HL-60 (cell line): ENCODE results near the gene DISP3.

Experiments used
- DNase-seq, 2 experiments: peaks; one replicate each; pipeline ENCODE4 v3.0.0-alpha.2; 2010 to 2020; ENCODE audit warnings: low read depth in 1 of 2, low spot score in 1 of 2
- H3K27ac ChIP-seq: fragments of 250-450 bp; sonication (Bioruptor Pico); replicated peaks from 2 replicates; pipeline ENCODE4 v1.5.1; 2020; ENCODE audit warnings: mild to moderate bottlenecking, moderate library complexity
- H3K27me3 ChIP-seq: fragments of 250-450 bp; sonication (Bioruptor Pico); 2 replicates; pipeline ENCODE4 v1.5.1; 2021; ENCODE audit warnings: mild to moderate bottlenecking, moderate library complexity; ENCODE audit not compliant: insufficient read depth, poor library complexity, severe bottlenecking
- H3K4me3 ChIP-seq: replicated peaks from 2 replicates; pipeline ENCODE4 v1.5.1; 2011; ENCODE audit warnings: mild to moderate bottlenecking, control low read depth, low read length; ENCODE audit not compliant: insufficient read depth
- GABPA ChIP-seq: IDR thresholded peaks from 2 replicates; pipeline ENCODE4 v1.6.1; 2012; ENCODE audit warnings: low read depth
- POLR2AphosphoS5 ChIP-seq: IDR thresholded peaks from 2 replicates; pipeline ENCODE4 v1.6.1; 2012; ENCODE audit warnings: low read depth
- SPI1 ChIP-seq: IDR thresholded peaks from 2 replicates; pipeline ENCODE4 v1.6.1; 2012; ENCODE audit warnings: low read depth, mild to moderate bottlenecking, borderline replicate concordance
- TF ChIP-seq, protein P1 (sequence below): IDR thresholded peaks from one replicate; pipeline ENCODE4 v1.5.1; 2011; ENCODE audit warnings: low read length, control low read depth, inconsistent platforms; ENCODE audit not compliant: insufficient read depth
- TF ChIP-seq, protein P2 (sequence below): IDR thresholded peaks from 2 replicates; pipeline ENCODE4 v1.6.1; 2012; ENCODE audit warnings: low read depth; ENCODE audit not compliant: insufficient replicate concordance

DISP3 gene

DNA sequence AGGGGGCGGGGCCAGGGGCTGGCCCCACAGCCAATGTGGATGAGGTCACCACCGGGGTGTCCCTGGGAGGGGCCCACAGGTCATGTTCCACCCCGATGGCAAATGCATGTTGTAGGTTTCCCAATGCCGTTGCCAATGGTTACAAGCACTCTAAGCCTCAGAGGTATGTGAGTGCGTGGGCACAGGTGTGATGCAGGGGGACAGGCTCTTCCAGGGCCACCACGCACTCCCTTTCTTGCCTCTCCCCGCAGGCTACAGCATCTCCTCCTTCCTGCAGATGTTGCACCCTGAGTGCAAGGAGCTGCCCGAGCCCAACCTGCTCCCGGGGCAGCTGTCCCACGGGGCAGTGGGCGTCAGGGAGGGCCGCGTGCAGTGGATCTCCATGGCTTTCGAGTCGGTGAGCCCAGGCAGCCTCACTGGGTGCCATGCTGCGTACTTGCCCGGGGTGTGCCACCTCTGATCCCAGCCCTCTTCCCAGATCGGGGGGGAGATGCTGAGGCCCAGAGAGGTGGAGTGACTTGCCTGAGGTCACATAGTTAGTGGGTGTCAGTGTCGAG, 52.4 kb downstream of the DISP3 start:
- H3K27me3 ChIP-seq = no peaks in the 10 kb centered on the region

DNA sequence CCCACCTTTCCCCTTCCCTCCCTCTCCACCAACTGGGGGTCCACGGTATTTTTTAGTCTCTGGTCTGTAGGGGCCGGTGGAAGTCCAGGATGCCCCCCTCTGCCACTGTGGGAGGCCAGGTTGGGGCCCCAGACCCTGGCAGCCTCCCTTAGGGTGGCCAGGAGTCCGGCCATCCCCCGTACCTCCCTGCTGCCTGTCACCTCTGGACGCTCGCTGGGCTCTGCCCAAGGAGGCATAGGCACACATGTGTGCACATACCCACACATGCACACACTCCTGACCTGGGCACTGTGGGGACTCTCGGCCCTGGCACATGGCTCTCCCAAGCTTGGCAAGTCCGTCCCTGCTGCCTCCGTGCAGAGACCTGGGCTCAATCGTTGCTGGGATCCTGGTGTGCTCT, 53.0 kb downstream of the DISP3 start:
- DNase-seq = no peak
- TF ChIP-seq POLR2AphosphoS5 (no peak), GABPA (no peak), SPI1 (no peak)
- TF ChIP-seq, protein P1, sequence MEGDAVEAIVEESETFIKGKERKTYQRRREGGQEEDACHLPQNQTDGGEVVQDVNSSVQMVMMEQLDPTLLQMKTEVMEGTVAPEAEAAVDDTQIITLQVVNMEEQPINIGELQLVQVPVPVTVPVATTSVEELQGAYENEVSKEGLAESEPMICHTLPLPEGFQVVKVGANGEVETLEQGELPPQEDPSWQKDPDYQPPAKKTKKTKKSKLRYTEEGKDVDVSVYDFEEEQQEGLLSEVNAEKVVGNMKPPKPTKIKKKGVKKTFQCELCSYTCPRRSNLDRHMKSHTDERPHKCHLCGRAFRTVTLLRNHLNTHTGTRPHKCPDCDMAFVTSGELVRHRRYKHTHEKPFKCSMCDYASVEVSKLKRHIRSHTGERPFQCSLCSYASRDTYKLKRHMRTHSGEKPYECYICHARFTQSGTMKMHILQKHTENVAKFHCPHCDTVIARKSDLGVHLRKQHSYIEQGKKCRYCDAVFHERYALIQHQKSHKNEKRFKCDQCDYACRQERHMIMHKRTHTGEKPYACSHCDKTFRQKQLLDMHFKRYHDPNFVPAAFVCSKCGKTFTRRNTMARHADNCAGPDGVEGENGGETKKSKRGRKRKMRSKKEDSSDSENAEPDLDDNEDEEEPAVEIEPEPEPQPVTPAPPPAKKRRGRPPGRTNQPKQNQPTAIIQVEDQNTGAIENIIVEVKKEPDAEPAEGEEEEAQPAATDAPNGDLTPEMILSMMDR = no peak
- TF ChIP-seq, protein P2, sequence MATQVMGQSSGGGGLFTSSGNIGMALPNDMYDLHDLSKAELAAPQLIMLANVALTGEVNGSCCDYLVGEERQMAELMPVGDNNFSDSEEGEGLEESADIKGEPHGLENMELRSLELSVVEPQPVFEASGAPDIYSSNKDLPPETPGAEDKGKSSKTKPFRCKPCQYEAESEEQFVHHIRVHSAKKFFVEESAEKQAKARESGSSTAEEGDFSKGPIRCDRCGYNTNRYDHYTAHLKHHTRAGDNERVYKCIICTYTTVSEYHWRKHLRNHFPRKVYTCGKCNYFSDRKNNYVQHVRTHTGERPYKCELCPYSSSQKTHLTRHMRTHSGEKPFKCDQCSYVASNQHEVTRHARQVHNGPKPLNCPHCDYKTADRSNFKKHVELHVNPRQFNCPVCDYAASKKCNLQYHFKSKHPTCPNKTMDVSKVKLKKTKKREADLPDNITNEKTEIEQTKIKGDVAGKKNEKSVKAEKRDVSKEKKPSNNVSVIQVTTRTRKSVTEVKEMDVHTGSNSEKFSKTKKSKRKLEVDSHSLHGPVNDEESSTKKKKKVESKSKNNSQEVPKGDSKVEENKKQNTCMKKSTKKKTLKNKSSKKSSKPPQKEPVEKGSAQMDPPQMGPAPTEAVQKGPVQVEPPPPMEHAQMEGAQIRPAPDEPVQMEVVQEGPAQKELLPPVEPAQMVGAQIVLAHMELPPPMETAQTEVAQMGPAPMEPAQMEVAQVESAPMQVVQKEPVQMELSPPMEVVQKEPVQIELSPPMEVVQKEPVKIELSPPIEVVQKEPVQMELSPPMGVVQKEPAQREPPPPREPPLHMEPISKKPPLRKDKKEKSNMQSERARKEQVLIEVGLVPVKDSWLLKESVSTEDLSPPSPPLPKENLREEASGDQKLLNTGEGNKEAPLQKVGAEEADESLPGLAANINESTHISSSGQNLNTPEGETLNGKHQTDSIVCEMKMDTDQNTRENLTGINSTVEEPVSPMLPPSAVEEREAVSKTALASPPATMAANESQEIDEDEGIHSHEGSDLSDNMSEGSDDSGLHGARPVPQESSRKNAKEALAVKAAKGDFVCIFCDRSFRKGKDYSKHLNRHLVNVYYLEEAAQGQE = no peak
- no peak overlapping the region for H3K27ac ChIP-seq
- H3K4me3 ChIP-seq = no peak overlapping the region
- no peaks in the 10 kb centered on the region for H3K27me3 ChIP-seq

More for the DNA sequence above, 52.4 kb downstream of the DISP3 start:
- no peak overlapping the region for H3K27ac ChIP-seq
- H3K4me3 ChIP-seq = no peak overlapping the region
- no peak for TF ChIP-seq GABPA
- TF ChIP-seq POLR2AphosphoS5 = no peak
- TF ChIP-seq, protein P2 = no peak
- TF ChIP-seq SPI1 = no peak
- TF ChIP-seq, protein P1 = no peak
- DNase-seq = no peak

DNA sequence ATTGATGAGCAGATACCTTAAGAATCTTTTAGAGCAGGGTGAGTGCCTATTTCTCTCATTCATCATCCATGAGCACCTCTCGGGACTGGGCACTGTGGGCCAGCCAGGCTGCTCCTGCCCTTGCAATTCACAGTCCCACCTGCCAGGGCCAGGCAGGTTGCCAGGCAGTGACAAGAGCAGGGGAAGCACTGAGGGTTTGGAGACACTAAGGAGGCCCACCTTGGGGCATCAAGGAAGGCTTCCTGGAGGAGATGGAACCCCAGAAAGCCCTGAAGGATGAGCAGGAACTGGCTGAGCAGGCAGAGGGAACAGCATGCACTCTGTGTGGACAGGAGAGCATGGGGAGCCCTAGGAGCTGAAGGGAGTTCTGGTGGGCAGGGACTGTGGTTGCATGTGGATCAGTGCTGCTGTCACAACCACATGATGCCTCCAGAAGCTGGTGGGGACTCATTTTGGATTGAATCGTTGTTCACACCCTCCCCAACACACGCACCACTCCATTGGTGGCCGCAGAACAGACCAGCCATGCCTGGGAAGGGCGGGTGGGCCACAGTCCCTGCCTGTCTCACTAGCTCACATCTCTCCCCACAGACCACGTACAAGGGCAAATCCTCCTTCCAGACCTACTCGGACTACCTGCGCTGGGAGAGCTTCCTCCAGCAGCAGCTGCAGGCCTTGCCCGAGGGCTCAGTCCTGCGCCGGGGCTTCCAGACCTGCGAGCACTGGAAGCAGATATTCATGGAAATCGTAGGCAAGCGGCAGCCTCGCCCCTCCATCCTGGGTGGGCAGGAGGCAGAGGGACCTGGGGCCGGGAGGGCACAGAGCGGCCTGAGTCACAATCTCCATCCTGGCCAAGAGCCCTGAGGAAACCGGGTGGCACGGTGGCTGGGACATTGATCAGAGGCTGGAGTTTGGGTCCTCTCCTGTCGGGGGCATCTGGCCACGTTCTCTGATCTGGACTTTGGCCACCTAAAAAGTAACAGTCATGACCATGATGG, 55.1 kb downstream of the DISP3 start:
- TF ChIP-seq, protein P2 = no peak
- no peak for TF ChIP-seq POLR2AphosphoS5
- no peak for DNase-seq
- Histone ChIP-seq H3K27me3 (no peaks in the 10 kb centered on the region), H3K4me3 (no peak overlapping the region), H3K27ac (no peak overlapping the region)
